ENCODE data around the gene NAT9. TPM values are rescaled to one million over a fixed set of nuclear protein-coding genes. Genes with fewer than 3 reads are reported as not detected.

NAT9 gene
- total RNA-seq, 1 experiment from 2014 or later: 64.8 TPM

GRCh38 chr17:74743755-74744154, 32.4 kb downstream of the NAT9 start:
- Mint-ChIP-seq H3K27ac (ENCODE audit: low read depth, unreplicated experiment) (no peak overlapping the region), H3K36me3 (ENCODE audit: insufficient read depth, unreplicated experiment) (no peaks in the 10 kb centered on the region), H3K9me3 (ENCODE audit: unreplicated experiment) (no peaks in the 10 kb centered on the region), H3K4me1 (ENCODE audit: insufficient read depth, unreplicated experiment) (peaks cover 6% of the 10 kb centered on the region), H3K4me3 (ENCODE audit: unreplicated experiment) (no peak overlapping the region), H3K27me3 (ENCODE audit: insufficient read depth, unreplicated experiment) (peaks cover 14% of the 10 kb centered on the region)
- no TSS peak for BruUV-seq (replicated peaks)
- no peak for TF ChIP-seq CTCF (IDR thresholded peaks at IDR 0.05; ENCODE audit: unreplicated experiment)
- POLR2A ChIA-PET: interaction anchor here (0.9 to 1.4 kb wide), 2 partner anchors 17 to 129 kb away, joined by 4 read pairs; no protein-coding TSS in a partner anchor
- intact Hi-C loops (cut with micrococcal nuclease): loop anchor here (1.0 kb wide), 1 partner anchor 27 kb away; no protein-coding TSS in a partner anchor
- no peak for DNase-seq (ENCODE audit: unreplicated experiment)
- CTCF ChIA-PET: interaction anchor here (0.8 to 4.7 kb wide), 5 partner anchors 13 to 120 kb away, joined by 3 to 74 read pairs (median 35); no protein-coding TSS in a partner anchor

- POLR2A ChIA-PET: no interaction called here
- intact Hi-C loops (cut with micrococcal nuclease): no loop called here
- Mint-ChIP-seq H3K36me3 (ENCODE audit: insufficient read depth, unreplicated experiment) (no peaks in the 10 kb centered on the region), H3K27ac (ENCODE audit: low read depth, unreplicated experiment) (no peak overlapping the region), H3K4me3 (ENCODE audit: unreplicated experiment) (no peak overlapping the region), H3K9me3 (ENCODE audit: unreplicated experiment) (no peaks in the 10 kb centered on the region), H3K27me3 (ENCODE audit: insufficient read depth, unreplicated experiment) (peaks cover 15% of the 10 kb centered on the region), H3K4me1 (ENCODE audit: insufficient read depth, unreplicated experiment) (peaks cover 6% of the 10 kb centered on the region)
- DNase-seq (ENCODE audit: unreplicated experiment): no peak
- TF ChIP-seq CTCF (IDR thresholded peaks at IDR 0.05; ENCODE audit: unreplicated experiment): no peak
- no TSS peak for BruUV-seq (replicated peaks)
- CTCF ChIA-PET: interaction anchor here (1.1 to 2.4 kb wide), 5 partner anchors 8 to 121 kb away, joined by 3 to 12 read pairs (median 8); no protein-coding TSS in a partner anchor
Observed at GRCh38 chr17:74742978-74743545, 33.1 kb downstream of the NAT9 start.

GRCh38 chr17:74742153-74742515, 34.0 kb downstream of the NAT9 start:
- peaks cover 15% of the 10 kb centered on the region for H3K27me3 Mint-ChIP-seq (ENCODE audit: insufficient read depth, unreplicated experiment)
- no peaks in the 10 kb centered on the region for H3K36me3 Mint-ChIP-seq (ENCODE audit: insufficient read depth, unreplicated experiment)
- DNase-seq (ENCODE audit: unreplicated experiment): no peak
- TF ChIP-seq CTCF (IDR thresholded peaks at IDR 0.05; ENCODE audit: unreplicated experiment): no peak
- ChIA-PET POLR2A (interaction anchor here (0.5 kb wide), 1 partner anchor 455 kb away, joined by 3 read pairs; no protein-coding TSS in a partner anchor), CTCF (interaction anchor here (0.7 to 2.4 kb wide), 7 partner anchors 9 to 122 kb away, joined by 3 to 12 read pairs (median 3); no protein-coding TSS in a partner anchor)
- intact Hi-C loops (cut with micrococcal nuclease): no loop called here
- BruUV-seq (replicated peaks): no TSS peak
- peaks cover 6% of the 10 kb centered on the region for H3K4me1 Mint-ChIP-seq (ENCODE audit: insufficient read depth, unreplicated experiment)
- H3K27ac Mint-ChIP-seq (ENCODE audit: low read depth, unreplicated experiment): no peak overlapping the region
- H3K9me3 Mint-ChIP-seq (ENCODE audit: unreplicated experiment): no peaks in the 10 kb centered on the region
- no peak overlapping the region for H3K4me3 Mint-ChIP-seq (ENCODE audit: unreplicated experiment)

GRCh38 chr17:74740641-74741387, 35.3 kb downstream of the NAT9 start:
- ChIA-PET CTCF (interaction anchor here (1.8 to 2.4 kb wide), 3 partner anchors 30 to 124 kb away, joined by 8 to 12 read pairs (median 9); no protein-coding TSS in a partner anchor), POLR2A (no interaction called here)
- no peaks in the 10 kb centered on the region for H3K36me3 Mint-ChIP-seq (ENCODE audit: insufficient read depth, unreplicated experiment)
- peaks cover 24% of the 10 kb centered on the region for H3K27me3 Mint-ChIP-seq (ENCODE audit: insufficient read depth, unreplicated experiment)
- intact Hi-C loops (cut with micrococcal nuclease): no loop called here
- no TSS peak for BruUV-seq (replicated peaks)
- DNase-seq (ENCODE audit: unreplicated experiment): no peak
- H3K27ac Mint-ChIP-seq (ENCODE audit: low read depth, unreplicated experiment): no peak overlapping the region
- TF ChIP-seq CTCF (IDR thresholded peaks at IDR 0.05; ENCODE audit: unreplicated experiment): no peak
- H3K4me1 Mint-ChIP-seq (ENCODE audit: insufficient read depth, unreplicated experiment): peaks cover 6% of the 10 kb centered on the region
- no peaks in the 10 kb centered on the region for H3K9me3 Mint-ChIP-seq (ENCODE audit: unreplicated experiment)
- H3K4me3 Mint-ChIP-seq (ENCODE audit: unreplicated experiment): no peak overlapping the region
